ENCODE results near the gene TXLNB.

TXLNB gene

DNA sequence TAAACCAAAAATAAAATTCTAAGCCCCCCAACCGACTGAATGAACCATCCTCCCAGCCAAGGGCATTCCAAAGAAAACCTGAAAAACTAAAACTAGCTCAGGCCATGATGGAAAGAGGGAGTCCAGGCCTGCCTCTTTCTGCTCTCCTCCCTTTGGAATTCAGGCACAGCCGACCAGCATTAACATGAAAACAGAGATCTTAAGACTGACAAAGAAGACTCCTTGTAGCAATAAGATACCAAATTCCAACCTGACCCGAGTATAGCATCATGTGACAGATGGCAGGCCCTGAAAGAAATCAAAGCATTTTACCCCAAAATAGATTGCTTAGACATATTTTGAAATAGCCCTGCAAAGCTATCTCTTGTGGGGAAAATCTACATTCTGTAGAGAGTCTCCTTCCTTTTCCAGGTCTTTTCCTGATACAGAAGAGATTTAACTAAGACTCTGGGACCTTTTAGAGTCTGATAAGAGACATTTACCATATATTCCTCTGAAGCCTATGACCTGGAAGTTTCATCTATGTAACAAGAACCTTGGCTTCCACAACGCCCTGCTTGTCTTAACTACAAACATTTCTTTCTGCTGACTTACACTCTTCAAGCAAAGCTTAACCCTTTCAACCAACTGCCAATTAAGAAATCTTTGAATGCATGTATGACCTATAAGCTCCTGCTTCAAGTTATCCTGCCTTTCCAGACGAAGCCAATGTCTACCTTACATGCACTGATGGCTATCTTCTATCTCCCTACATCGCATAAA is 22.2 kb upstream of the TXLNB start:
- H3K4me3 ChIP-seq (ENCODE audit: low read depth, low read length), result no peak overlapping the region
- no peak for DNase-seq (ENCODE audit: low read depth)
- TF ChIP-seq, protein P1, sequence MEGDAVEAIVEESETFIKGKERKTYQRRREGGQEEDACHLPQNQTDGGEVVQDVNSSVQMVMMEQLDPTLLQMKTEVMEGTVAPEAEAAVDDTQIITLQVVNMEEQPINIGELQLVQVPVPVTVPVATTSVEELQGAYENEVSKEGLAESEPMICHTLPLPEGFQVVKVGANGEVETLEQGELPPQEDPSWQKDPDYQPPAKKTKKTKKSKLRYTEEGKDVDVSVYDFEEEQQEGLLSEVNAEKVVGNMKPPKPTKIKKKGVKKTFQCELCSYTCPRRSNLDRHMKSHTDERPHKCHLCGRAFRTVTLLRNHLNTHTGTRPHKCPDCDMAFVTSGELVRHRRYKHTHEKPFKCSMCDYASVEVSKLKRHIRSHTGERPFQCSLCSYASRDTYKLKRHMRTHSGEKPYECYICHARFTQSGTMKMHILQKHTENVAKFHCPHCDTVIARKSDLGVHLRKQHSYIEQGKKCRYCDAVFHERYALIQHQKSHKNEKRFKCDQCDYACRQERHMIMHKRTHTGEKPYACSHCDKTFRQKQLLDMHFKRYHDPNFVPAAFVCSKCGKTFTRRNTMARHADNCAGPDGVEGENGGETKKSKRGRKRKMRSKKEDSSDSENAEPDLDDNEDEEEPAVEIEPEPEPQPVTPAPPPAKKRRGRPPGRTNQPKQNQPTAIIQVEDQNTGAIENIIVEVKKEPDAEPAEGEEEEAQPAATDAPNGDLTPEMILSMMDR (IDR thresholded peaks at IDR 0.05; ENCODE audit: low read depth, low read length, missing control alignments), result no peak

DNA sequence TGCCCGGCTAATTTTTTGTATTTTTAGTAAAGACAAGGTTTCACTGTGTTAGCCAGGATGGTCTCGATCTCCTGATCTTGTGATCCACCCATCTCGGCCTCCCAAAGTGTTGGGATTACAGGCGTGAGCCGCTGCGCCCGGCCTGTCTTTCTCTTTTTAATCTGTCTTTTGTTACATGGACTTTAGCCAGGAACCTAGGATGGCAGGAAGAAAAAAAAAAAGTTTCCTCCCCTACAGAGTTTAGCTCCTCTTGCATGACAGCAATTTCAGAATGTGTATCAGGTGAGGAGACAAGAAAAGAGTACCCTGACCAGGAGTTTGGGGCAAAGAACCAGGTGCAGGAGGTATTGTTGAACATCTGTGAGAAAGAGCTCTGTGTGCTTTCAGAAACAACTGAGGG is 21.4 kb upstream of the TXLNB start:
- DNase-seq (ENCODE audit: low read depth), result no peak
- TF ChIP-seq, protein P1 (IDR thresholded peaks at IDR 0.05; ENCODE audit: low read depth, low read length, missing control alignments), result no peak
- H3K4me3 ChIP-seq (ENCODE audit: low read depth, low read length), result no peak overlapping the region

DNA sequence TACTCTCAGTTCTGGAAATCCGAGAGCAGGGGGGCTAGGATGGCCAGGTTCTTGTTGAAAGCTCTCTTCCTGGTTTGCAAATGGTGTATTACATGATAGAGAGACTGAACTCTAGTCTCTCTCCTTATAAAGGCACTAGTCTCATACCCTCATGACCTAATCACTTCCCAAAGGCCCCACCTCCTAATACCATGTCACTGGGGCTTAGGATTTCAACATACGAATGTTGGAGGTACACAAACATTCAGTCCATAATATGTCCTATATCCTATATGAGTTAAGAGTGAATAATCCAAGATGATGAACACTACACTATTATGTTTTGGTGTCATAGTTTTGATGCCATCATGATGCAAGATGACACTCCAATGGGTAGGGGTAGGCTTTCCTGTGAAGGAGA is 20.0 kb upstream of the TXLNB start:
- no peak for DNase-seq (ENCODE audit: low read depth)
- TF ChIP-seq, protein P1 (IDR thresholded peaks at IDR 0.05; ENCODE audit: low read depth, low read length, missing control alignments), result no peak
- no peak overlapping the region for H3K4me3 ChIP-seq (ENCODE audit: low read depth, low read length)

DNA sequence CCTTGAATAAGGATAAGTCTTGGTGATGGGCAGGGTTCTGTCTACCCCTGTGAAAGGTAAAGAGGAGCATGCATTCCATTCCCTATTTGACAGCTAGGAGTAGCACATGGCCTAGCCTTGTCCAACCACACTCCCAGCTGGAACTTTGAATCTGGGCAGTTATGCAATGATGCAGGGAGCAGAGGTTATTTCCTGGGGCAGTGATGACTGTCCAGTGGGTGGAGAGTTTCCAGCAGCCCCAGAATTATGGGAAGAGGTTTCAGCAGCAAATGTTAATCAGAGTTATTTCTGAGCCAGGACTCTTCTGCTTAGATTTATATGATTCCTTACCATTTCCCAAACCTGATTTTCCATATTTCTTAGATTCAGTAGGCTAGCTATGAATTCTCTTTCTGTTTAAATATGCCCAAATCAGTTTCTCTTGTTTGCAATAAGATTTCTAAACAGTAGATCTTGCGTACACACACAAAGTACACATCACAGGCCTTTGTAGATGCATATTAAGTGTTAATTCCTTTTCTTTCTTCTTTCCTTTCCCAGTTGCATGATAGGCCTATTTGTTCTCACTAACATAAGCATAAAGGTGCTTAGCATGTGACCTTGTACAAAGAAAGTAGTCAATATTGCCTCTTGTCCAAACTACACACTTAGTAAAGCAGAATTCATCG is 17.3 kb upstream of the TXLNB start:
- H3K4me3 ChIP-seq (ENCODE audit: low read depth, low read length), result no peak overlapping the region
- TF ChIP-seq, protein P1 (IDR thresholded peaks at IDR 0.05; ENCODE audit: low read depth, low read length, missing control alignments), result no peak
- DNase-seq (ENCODE audit: low read depth), result no peak

DNA sequence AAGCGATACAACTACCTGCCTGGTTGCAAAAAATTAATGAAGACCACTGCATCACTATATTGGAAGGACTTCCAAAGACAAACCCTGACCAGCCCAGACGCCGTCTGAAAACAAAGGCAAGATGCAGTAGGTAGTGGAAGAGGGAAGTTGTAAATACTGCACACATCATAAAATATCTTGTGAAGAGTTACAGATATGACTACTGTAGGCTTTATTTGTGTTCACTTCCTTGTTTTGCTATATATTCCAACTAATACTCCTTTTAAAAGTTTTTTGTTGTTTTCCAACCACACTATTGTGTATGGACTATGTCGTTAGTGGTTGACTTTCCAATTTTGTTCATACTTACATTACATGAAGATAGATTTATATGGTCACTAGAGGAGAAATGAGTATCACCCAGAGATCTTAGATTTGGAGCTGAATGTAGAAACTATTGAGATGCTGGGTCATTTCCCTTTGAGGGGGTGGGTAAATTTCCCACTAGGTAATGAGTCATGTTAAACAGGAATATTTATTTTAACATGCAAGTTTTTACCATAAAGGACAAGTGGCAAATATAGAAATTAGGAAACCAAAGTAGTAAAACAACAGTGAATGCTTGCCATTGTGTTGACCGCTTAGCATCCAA is 16.6 kb upstream of the TXLNB start:
- no peak overlapping the region for H3K4me3 ChIP-seq (ENCODE audit: low read depth, low read length)
- TF ChIP-seq, protein P1 (IDR thresholded peaks at IDR 0.05; ENCODE audit: low read depth, low read length, missing control alignments), result no peak
- no peak for DNase-seq (ENCODE audit: low read depth)

DNA sequence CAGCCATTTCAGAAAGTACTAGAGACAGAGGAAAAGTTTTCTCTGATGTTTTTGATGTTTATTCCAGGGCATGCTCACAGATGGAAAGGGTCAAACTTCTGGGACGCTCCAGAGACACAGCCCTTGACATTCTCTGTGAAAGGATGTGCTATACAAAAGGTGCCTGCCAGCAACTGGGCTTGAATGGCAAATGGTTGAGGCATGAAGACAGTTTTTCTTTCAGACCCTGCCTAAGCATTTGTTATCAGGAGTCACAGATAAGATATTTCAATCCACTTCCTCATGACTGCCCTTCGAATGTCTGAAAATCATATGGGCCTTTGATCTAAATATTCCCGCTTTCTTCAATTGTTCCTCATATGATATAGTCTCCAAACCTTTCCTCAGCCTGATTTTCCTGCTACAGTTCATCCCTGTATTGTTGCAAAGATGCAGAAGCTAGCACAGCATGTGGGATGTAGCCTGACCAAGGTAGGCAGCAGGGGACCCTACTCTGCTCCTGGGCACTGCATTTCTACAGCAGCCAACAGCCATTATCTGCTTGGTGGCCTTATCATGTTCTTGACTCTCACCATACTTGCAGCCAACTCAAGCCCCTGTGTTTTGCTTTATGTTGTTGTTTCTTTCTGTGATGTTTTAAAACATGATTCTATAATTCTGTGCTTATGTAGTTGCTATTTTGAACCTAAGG is 14.6 kb upstream of the TXLNB start:
- no peak for DNase-seq (ENCODE audit: low read depth)
- H3K4me3 ChIP-seq (ENCODE audit: low read depth, low read length), result no peak overlapping the region
- TF ChIP-seq, protein P1 (IDR thresholded peaks at IDR 0.05; ENCODE audit: low read depth, low read length, missing control alignments), result no peak
